HepG2 (cell line): ENCODE results near the gene SRRM2. TPM values are rescaled to one million over a fixed set of nuclear protein-coding genes. Genes with fewer than 3 reads are reported as not detected.

Experiments used
- DMAP1 ChIP-seq: IDR thresholded peaks from 2 replicates; pipeline ENCODE4 v1.6.1; 2016
- HDAC1 ChIP-seq: sonication (generic); formaldehyde crosslinking; IDR thresholded peaks from 2 replicates; pipeline ENCODE4 v1.5.1; 2020; ENCODE audit warnings: mild to moderate bottlenecking, missing genetic modification reagents
- HNRNPK ChIP-seq: fragments of 200-400 bp; formaldehyde crosslinking; IDR thresholded peaks from 2 replicates; pipeline ENCODE4 v1.6.1; 2018; ENCODE audit warnings: low read length, low read depth, moderate library complexity, mild to moderate bottlenecking; ENCODE audit not compliant: poor library complexity, severe bottlenecking
- TRIM24 ChIP-seq: sonication (generic); formaldehyde crosslinking; IDR thresholded peaks from 2 replicates; pipeline ENCODE4 v1.8.0; 2022; ENCODE audit warnings: mild to moderate bottlenecking, missing genetic modification reagents
- ZNF30 ChIP-seq: sonication (generic); formaldehyde crosslinking; IDR thresholded peaks from 2 replicates; pipeline ENCODE4 v1.5.0; 2020; ENCODE audit warnings: mild to moderate bottlenecking, missing genetic modification reagents
- ZNF552 ChIP-seq: sonication (generic); formaldehyde crosslinking; IDR thresholded peaks from 2 replicates; pipeline ENCODE4 v1.9.0; 2022; ENCODE audit warnings: missing genetic modification reagents, mild to moderate bottlenecking, borderline replicate concordance
- ZNF660 ChIP-seq: sonication (generic); formaldehyde crosslinking; IDR thresholded peaks from 2 replicates; pipeline ENCODE4 v1.5.1; 2020; ENCODE audit warnings: mild to moderate bottlenecking, low read depth, missing genetic modification reagents, borderline replicate concordance
- ZNF724P ChIP-seq: sonication (generic); formaldehyde crosslinking; IDR thresholded peaks from 2 replicates; pipeline ENCODE4 v1.8.0; 2022; ENCODE audit warnings: missing genetic modification reagents, borderline replicate concordance
- polyA plus RNA-seq, 8 experiments: library from polyadenylated mRNA; depleted of rRNA in 3 of 8; stranded (reverse) in 7 of 8; unstranded in 1 of 8; fragments of >200 nt; fragmentation: Illumina TruSeq in 4 of 8; extraction: Trizol in 4 of 8; gene quantifications; 2 replicates each; pipeline versions ENCODE4 v1.2.1 to v1.2.3, GENCODE V29; 2011 to 2016; ENCODE audit warnings: low read depth in 4 of 8, missing spikeins in 1 of 8, mixed read lengths in 1 of 8; ENCODE audit not compliant: insufficient read depth in 1 of 8
- total RNA-seq, 5 experiments: library from RNA; depleted of rRNA; stranded (reverse); fragments of >200 nt; fragmentation: Illumina TruSeq; extraction: Trizol; gene quantifications; 2 replicates each; pipeline ENCODE4 v1.2.3, GENCODE V29; 2016; ENCODE audit warnings: low read depth in 1 of 5
- TF ChIP-seq, protein P1 (sequence below): sonication (generic); formaldehyde crosslinking; IDR thresholded peaks from 2 replicates; pipeline ENCODE4 v1.9.0; 2022; ENCODE audit warnings: low read depth, missing genetic modification reagents
- TF ChIP-seq, protein P2 (sequence below): sonication (generic); formaldehyde crosslinking; IDR thresholded peaks from 2 replicates; pipeline ENCODE4 v1.4.0; 2020; ENCODE audit warnings: mild to moderate bottlenecking, missing genetic modification reagents
- TF ChIP-seq, protein P3 (sequence below): sonication (generic); formaldehyde crosslinking; IDR thresholded peaks from 2 replicates; pipeline ENCODE4 v1.9.0; 2022; ENCODE audit warnings: missing genetic modification reagents, mild to moderate bottlenecking, borderline replicate concordance
- TF ChIP-seq, protein P4 (sequence below): sonication (generic); formaldehyde crosslinking; IDR thresholded peaks from 2 replicates; pipeline ENCODE4 v1.4.0; 2020; ENCODE audit warnings: missing genetic modification reagents, borderline replicate concordance
- TF ChIP-seq, protein P5 (sequence below): sonication (generic); formaldehyde crosslinking; IDR thresholded peaks from 2 replicates; pipeline ENCODE4 v1.4.0; 2020; ENCODE audit warnings: mild to moderate bottlenecking, missing genetic modification reagents
- TF ChIP-seq, protein P6 (sequence below): sonication (generic); formaldehyde crosslinking; IDR thresholded peaks from 2 replicates; pipeline ENCODE4 v1.8.0; 2022; ENCODE audit warnings: mild to moderate bottlenecking, missing genetic modification reagents
- TF ChIP-seq, protein P7 (sequence below): sonication (generic); formaldehyde crosslinking; conservative IDR thresholded peaks from 2 replicates; pipeline ENCODE4 v1.5.0; 2020; ENCODE audit warnings: missing genetic modification reagents

The SRRM2 gene
- total and polyA plus RNA-seq, 2 of the 13 experiments (the other 11 are each of a cell fraction or from before 2014, with no cell fraction given): 50.4 to 112 TPM

DNA sequence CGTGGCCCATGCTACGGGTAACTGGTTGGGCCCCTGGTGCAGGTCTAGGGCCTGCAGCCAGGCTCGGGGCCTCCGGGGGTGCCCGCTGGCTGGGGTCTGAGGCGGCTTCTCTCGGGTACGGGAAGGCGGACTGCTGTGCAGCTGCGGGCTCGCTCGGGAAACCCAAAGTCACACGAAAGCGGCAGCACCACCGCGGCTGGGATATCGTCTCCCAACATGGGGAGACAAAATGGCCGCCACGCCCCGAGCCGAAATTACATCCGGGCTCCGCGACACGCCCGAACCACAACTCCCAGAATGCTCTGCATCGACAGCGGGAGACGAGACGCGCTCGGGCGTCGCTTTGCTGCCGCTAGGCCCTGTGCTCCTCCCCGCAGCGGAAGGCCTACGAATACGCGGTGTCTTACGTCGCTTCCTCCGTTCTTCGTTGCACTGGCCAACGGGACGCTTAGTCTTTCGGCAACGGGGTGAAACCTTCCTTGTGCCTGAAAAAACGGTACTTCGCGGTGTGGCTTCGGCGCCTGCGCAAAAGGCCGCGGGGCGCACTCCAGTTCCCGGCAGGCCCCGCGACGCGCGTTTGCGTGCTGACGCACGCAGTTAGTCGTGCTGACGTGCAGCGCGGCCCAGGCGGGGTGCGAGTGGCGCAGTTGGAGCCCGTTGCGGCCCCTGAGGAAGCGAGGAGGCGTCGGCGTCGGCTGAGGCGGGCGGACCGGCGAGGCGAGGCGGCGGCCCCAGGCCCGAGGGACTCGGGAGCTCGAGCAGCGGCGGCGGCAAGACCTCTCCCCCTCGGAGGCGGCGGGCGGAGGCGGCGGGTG, at the start of gene SRRM2 (continued):
- TF ChIP-seq, protein P1, sequence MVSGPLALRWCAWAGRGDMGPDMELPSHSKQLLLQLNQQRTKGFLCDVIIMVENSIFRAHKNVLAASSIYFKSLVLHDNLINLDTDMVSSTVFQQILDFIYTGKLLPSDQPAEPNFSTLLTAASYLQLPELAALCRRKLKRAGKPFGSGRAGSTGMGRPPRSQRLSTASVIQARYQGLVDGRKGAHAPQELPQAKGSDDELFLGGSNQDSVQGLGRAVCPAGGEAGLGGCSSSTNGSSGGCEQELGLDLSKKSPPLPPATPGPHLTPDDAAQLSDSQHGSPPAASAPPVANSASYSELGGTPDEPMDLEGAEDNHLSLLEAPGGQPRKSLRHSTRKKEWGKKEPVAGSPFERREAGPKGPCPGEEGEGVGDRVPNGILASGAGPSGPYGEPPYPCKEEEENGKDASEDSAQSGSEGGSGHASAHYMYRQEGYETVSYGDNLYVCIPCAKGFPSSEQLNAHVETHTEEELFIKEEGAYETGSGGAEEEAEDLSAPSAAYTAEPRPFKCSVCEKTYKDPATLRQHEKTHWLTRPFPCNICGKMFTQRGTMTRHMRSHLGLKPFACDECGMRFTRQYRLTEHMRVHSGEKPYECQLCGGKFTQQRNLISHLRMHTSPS (CRISPR knock-in tag): no peak
- peak; percentile 82; the same call in 1 of the 2 replicates for TF ChIP-seq HDAC1 (CRISPR knock-in tag)
- TF ChIP-seq, protein P2, sequence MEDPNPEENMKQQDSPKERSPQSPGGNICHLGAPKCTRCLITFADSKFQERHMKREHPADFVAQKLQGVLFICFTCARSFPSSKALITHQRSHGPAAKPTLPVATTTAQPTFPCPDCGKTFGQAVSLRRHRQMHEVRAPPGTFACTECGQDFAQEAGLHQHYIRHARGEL (CRISPR knock-in tag): peak; percentile 45; the same call in 1 of the 2 replicates
- TF ChIP-seq HNRNPK: no peak
- TF ChIP-seq, protein P3, sequence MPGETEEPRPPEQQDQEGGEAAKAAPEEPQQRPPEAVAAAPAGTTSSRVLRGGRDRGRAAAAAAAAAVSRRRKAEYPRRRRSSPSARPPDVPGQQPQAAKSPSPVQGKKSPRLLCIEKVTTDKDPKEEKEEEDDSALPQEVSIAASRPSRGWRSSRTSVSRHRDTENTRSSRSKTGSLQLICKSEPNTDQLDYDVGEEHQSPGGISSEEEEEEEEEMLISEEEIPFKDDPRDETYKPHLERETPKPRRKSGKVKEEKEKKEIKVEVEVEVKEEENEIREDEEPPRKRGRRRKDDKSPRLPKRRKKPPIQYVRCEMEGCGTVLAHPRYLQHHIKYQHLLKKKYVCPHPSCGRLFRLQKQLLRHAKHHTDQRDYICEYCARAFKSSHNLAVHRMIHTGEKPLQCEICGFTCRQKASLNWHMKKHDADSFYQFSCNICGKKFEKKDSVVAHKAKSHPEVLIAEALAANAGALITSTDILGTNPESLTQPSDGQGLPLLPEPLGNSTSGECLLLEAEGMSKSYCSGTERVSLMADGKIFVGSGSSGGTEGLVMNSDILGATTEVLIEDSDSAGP: peak; percentile 81; the same call in 1 of the 2 replicates
- TF ChIP-seq, protein P4, sequence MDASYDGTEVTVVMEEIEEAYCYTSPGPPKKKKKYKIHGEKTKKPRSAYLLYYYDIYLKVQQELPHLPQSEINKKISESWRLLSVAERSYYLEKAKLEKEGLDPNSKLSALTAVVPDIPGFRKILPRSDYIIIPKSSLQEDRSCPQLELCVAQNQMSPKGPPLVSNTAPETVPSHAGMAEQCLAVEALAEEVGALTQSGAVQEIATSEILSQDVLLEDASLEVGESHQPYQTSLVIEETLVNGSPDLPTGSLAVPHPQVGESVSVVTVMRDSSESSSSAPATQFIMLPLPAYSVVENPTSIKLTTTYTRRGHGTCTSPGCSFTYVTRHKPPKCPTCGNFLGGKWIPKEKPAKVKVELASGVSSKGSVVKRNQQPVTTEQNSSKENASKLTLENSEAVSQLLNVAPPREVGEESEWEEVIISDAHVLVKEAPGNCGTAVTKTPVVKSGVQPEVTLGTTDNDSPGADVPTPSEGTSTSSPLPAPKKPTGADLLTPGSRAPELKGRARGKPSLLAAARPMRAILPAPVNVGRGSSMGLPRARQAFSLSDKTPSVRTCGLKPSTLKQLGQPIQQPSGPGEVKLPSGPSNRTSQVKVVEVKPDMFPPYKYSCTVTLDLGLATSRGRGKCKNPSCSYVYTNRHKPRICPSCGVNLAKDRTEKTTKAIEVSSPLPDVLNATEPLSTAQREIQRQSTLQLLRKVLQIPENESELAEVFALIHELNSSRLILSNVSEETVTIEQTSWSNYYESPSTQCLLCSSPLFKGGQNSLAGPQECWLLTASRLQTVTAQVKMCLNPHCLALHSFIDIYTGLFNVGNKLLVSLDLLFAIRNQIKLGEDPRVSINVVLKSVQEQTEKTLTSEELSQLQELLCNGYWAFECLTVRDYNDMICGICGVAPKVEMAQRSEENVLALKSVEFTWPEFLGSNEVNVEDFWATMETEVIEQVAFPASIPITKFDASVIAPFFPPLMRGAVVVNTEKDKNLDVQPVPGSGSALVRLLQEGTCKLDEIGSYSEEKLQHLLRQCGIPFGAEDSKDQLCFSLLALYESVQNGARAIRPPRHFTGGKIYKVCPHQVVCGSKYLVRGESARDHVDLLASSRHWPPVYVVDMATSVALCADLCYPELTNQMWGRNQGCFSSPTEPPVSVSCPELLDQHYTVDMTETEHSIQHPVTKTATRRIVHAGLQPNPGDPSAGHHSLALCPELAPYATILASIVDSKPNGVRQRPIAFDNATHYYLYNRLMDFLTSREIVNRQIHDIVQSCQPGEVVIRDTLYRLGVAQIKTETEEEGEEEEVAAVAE (CRISPR knock-in tag): no peak; the same call in 1 of the 2 replicates
- peak; percentile 86; the same call in 1 of the 2 replicates for TF ChIP-seq ZNF724P (CRISPR knock-in tag)
- no peak for TF ChIP-seq TRIM24 (CRISPR knock-in tag)
- TF ChIP-seq, protein P5, sequence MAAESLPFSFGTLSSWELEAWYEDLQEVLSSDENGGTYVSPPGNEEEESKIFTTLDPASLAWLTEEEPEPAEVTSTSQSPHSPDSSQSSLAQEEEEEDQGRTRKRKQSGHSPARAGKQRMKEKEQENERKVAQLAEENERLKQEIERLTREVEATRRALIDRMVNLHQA (CRISPR knock-in tag): no peak
- TF ChIP-seq ZNF30 (CRISPR knock-in tag): peak; percentile 62; the same call in 1 of the 2 replicates
- peak; percentile 97 for TF ChIP-seq DMAP1 (CRISPR knock-in tag)
- TF ChIP-seq ZNF552 (CRISPR knock-in tag): no peak
- TF ChIP-seq ZNF660: no peak
- TF ChIP-seq, protein P6, sequence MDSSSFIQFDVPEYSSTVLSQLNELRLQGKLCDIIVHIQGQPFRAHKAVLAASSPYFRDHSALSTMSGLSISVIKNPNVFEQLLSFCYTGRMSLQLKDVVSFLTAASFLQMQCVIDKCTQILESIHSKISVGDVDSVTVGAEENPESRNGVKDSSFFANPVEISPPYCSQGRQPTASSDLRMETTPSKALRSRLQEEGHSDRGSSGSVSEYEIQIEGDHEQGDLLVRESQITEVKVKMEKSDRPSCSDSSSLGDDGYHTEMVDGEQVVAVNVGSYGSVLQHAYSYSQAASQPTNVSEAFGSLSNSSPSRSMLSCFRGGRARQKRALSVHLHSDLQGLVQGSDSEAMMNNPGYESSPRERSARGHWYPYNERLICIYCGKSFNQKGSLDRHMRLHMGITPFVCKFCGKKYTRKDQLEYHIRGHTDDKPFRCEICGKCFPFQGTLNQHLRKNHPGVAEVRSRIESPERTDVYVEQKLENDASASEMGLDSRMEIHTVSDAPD (CRISPR knock-in tag): no peak
- TF ChIP-seq, protein P7, sequence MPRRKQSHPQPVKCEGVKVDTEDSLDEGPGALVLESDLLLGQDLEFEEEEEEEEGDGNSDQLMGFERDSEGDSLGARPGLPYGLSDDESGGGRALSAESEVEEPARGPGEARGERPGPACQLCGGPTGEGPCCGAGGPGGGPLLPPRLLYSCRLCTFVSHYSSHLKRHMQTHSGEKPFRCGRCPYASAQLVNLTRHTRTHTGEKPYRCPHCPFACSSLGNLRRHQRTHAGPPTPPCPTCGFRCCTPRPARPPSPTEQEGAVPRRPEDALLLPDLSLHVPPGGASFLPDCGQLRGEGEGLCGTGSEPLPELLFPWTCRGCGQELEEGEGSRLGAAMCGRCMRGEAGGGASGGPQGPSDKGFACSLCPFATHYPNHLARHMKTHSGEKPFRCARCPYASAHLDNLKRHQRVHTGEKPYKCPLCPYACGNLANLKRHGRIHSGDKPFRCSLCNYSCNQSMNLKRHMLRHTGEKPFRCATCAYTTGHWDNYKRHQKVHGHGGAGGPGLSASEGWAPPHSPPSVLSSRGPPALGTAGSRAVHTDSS (CRISPR knock-in tag): 0 out of 2 replicates have a peak, but pooled peaks have one; percentile 26
